Kidney capillary endothelial cell (primary cell): ENCODE data around the gene JOSD1.
"Not testable (repeated sequence)": the region's sequence is repeated elsewhere in the genome, so short reads cannot be mapped to it uniquely, and the experiment has no call there.

ENCODE experiments used
- DNase-seq: peaks from one replicate; pipeline ENCODE4 v3.0.0-alpha.2; 2018; ENCODE audit warnings: low spot score

JOSD1 gene

DNA sequence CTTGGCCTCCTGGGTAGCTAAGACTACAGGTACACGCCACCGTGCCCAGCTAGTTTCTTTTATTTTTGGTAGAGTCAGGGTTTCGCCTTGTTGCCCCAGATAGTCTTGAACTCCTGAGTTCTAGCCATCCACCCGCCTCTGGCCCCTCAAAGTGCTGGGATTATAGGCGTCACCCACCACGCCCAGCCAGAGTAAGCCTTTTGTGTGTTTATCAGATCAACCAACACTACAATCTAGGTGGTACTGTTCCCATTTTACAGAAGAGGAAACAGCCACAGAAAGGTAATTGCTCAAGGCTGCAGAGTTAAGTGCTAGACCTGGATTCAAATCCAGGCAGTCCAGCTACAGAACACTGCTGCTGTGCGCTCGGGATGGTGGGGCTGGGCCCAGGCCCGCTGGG lies 15.8 kb downstream of the JOSD1 start:
- DNase-seq = no peak

GRCh38 chr22:38681582-38682335 lies 19.0 kb downstream of the JOSD1 start, which contains the start of gene TOMM22:
TSS of gene TOMM22 (plus strand) at chr22:38681957. CDS start at chr22:38681979, 22 bp downstream.
- peak; percentile 73 for DNase-seq

DNA sequence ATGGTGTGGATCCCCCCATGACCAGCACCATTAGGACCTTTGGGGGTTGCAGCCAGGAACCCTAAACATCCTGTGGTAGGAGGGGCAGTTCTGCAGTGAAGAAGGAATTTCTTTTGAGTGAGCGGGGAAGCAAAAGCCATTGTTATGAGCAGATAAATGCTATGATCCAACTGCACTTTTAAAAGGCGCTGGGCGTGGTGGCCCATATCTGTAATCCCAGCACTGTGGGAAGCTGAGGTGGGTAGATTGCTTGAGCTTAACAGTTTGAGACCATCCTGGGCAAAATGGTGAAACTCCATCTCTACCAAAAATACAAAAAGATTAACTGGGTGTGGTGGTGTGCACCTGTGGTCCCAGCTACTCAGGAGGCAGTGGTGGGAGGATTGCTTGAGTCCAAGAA lies 24.9 kb downstream of the JOSD1 start:
- no peak for DNase-seq

DNA sequence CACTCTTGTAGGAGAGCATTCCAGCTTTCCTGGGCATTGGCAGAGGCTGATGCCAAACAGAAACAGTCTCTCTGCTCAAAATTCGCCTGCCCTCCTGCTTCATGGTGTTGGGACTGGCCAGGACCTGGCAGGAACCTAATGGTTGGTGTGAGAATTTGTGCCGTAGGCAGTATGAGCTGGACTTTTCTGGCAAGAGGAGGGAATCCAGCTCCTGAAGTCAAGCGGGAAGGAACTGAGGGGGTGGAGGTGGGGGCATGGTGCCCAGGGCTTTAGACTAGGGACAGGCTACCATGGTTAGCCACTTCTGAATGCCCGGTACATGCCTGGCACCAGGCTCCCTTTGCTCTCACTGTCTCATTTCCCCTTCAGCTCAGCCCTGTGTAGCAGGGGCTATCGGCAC lies 25.9 kb downstream of the JOSD1 start:
- DNase-seq = no peak

DNA sequence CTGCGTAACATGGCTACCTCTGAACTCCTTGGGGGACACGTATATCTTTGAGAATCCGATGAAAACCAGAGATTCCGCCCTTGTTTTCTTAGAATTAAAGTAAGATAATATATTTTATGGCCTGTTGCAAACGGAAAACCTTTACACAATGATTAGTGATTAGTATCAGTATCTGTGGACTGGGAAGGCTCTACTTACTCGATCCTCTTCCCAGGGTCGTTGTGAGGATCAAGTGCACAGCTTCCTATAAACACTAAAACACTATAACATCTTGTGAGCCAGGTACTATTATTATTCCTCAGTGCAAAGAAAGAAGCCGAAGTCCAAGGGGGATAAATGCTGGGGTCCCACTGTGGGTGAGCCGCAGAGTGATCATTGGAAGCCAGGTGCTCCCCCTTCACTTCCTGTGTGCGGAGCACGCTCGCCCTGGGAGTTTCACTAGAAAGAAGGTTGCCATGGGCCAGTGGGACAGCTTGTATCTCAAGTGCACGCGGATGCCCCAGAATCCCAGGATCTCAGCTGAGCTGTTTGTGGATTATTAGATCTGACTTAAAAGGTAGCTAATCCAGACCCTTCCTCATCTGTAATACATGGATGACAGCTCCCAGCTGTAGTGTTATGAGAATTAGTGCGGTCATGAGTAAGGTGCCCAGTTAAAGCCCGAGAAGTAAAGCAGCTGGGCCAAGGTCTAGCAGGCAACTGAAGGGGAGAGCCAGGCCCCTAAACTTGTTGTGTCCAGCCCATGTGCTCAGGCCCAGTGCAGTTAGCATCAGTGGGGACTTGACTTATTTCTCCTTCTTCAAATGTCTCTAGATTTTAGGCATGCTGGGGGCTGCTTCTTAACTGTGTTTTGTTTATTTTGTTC lies 43.5 kb downstream of the JOSD1 start:
- no peak for DNase-seq

- DNase-seq = peak; percentile 89
These were observed 44.3 kb downstream of the JOSD1 start, which contains the start of the genes CBY1 and FAM227A for GRCh38 chr22:38656256-38657044. TSS of gene CBY1 (plus strand) at chr22:38656638. CDS start at chr22:38668055, 11,417 bp downstream. TSS of gene FAM227A (minus strand) at chr22:38656392. CDS start at chr22:38650168, 6,224 bp downstream.

DNA sequence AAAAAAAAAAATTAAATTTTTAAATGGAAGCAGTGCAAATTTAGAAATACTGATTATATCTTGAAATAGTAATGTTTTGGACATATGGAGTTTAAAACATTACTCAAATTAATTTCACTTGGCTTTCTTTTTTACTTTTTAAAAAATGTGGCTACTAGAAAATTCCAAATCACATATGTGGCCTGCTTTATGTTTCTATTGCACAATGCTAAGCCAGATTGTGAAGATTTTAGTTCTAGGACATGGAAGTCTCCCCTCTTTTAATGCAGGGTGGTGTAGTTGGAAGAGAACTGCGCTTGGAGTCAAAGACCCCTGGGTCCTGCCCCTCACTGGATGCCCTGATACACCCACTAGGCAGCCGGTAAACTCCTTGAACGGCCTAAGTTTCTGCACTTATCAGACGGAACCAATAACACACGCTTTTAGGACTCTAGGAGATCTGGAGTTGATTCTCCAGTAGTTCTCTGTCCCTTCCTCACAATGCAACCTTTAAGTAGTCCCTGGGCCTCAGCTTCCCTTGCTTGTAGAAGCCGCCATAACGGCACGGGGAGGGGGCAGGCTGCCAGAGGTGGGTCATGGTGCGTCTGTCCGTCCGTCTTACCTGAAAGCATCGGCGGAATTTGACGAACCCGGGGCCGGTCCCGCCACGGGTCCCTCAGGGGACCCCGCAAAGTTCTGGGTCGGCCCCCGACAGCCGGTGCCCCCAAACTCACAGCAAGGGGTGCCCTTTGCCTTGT lies 45.1 kb downstream of the JOSD1 start:
- no peak for DNase-seq

- no peak for DNase-seq
These were observed 47.0 kb downstream of the JOSD1 start for GRCh38 chr22:38653741-38654140.

- DNase-seq = no peak
These were observed 47.9 kb downstream of the JOSD1 start for GRCh38 chr22:38652859-38653258.

- DNase-seq = no peak
These were observed 50.8 kb downstream of the JOSD1 start for GRCh38 chr22:38649841-38650522.

- no peak for DNase-seq
These were observed 55.3 kb downstream of the JOSD1 start for GRCh38 chr22:38645430-38645829.

GRCh38 chr22:38644245-38644644 lies 56.5 kb downstream of the JOSD1 start:
- not testable (repeated sequence) for DNase-seq

- no peak for DNase-seq
These were observed 59.2 kb downstream of the JOSD1 start for GRCh38 chr22:38641476-38642040.

DNA sequence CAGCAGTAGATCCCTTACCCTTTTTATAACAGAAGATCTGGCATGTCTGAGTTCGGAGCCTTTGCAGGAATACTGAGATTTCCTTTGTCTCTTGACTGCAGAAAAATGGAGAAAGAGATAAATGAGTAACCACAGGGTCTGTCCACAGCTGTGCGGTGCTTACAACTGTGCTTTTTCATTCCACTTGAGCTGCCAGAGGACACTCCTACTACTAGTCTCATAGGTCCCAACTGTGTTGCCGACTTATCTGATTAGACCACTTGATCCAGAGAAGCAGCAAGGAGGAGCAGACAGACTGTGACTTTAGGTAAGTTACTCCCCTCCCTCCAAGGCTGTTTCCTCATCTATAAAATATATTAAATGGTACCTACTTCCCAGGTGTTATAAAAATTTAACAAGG lies 62.0 kb downstream of the JOSD1 start:
- DNase-seq = no peak

DNA sequence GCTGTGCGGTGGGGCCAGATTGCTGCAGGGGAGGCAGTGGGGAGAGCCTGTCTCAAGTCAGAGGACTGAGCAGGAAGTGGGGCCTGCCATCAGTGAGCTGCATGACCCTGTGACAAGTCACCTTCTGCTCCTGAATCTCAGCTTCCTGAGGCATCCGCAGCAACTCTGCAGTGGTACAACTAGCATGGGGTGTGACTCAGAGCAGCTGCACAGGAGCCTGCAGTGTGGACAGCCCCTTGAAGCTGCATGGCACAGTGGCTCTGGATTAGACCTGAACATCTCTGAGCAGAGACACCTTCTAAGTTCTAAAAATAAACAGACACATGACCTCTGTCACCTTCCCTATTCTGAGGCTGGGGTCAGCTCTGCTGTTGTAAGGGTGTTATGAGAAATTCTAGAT lies 62.5 kb downstream of the JOSD1 start:
- peak; percentile 20 for DNase-seq
